GM19463 (cell line): ENCODE data around the gene RCOR3.

Source experiments
- ATAC-seq: cut with Tn5 transposase; IDR thresholded peaks from one replicate; pipeline ENCODE4 v1.9.1; 2021; ENCODE audit warnings: mild to moderate bottlenecking, moderate library complexity; ENCODE audit not compliant: unreplicated experiment

Gene RCOR3

DNA sequence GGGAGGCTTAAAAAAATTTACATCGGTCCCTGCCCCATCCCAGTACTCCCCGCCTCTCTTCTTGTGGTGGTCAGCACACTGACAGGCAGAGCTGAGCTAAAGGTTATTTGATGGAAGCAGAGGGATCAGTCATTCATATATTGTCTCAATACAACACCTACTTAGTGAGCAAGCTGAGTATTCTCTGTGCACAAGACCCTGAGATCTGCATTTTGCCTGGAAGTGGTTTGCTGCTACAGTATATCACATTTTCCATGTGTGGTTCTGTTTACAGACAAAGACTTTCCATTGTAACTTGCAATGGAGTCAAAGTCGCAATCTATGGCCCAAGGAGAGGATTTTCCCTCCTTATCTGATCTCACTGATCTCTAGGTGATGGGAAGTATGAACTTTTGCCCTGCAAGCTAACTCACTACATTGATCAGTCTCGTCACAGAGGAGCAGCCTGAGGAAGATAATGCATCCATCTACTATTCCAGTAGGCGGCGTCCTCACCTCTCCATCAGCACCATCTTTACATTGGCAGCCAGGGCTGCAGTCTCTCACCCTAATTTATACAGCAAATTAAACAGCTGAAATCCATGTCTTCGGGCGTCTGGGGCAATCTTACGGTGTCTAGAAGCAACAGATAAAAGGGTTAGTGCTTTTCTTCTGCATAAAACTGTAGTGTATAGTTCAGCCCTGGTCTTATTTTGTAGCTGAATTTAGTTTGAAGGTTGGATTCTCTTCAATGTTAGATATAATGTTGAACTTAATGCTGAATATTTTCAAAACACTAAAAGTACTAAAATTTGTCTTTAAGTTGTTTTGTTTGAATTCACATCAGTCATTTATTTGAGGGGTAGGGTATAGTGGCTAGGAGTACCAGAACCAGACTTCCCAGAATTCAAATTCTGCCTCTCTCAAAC is 64.2 kb downstream of the RCOR3 start:
- peak; percentile 49 for ATAC-seq

DNA sequence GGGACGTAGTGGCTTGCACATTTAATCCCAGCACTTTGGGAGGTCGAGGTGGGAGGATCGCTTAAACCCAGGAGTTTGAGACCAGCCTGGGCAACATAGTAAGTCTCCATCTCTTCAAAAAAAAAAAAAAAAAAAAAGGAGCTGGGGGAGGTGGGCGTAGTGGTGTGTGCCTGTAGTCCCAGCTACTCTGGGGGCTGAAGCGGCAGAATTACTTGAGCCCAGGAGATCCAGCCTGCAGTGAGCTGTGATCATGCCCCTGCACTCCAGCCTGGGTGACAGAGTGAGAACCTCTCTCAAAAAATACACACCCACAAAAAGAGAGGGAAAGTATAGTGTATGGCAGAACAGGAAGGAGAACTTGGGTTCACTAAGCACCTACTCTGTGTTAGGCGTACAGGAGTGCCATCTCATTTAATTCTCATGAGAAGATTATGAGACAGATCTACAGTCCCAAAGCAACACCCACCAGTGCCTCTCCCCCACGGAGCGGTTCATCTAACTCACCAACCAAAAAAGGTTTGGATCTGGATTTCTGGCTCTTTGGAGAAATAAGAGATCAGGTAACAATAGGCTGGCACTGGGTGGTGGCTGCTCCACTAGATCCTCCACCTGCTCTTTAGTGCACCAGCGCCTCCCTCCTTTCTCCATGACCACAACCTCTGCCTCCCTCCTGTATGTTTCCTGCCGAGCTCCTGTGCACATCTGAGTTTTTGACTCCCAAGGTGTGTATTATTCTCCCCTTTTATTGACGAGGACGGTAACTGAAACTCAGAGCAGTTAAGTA is 66.0 kb downstream of the RCOR3 start:
- ATAC-seq, result no peak

GRCh38 chr1:211326140-211326527 is 67.0 kb downstream of the RCOR3 start:
- no peak for ATAC-seq

GRCh38 chr1:211326528-211327345 is 67.6 kb downstream of the RCOR3 start, which contains the start of gene TRAF5:
Gene TRAF5, plus strand, starts transcription at chr1:211326833. Its CDS starts 26,407 bp downstream, at chr1:211353240.
- ATAC-seq, result peak; percentile 33

DNA sequence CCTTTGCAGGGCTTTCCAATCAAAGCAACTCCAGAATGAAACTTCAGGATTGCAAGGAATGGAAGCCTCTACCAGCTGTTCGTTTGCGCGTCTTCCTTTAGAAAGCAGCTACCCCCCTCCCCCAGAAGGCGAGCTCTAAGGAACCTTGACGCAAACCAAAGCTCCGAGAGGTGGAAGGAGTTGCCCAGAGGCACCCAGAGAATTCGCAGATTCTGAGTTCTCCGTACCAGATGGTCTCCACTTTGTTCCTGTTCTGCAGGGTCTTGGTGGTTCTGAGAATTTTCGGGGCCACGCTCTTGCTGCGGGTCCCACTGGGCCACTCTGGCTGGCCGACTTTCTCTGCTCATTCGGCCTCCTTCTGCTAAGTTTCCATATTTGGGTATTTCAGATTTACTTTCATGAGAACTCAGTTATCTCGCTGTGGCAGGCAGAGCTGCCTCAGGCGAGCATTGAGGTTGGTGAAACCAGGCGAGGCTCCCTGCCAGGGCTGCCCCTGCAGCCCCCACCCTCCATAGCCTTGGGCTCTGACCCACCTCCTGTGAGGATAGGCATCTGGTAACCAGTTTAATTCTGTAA is 68.3 kb downstream of the RCOR3 start:
- ATAC-seq, result peak; percentile 26

DNA sequence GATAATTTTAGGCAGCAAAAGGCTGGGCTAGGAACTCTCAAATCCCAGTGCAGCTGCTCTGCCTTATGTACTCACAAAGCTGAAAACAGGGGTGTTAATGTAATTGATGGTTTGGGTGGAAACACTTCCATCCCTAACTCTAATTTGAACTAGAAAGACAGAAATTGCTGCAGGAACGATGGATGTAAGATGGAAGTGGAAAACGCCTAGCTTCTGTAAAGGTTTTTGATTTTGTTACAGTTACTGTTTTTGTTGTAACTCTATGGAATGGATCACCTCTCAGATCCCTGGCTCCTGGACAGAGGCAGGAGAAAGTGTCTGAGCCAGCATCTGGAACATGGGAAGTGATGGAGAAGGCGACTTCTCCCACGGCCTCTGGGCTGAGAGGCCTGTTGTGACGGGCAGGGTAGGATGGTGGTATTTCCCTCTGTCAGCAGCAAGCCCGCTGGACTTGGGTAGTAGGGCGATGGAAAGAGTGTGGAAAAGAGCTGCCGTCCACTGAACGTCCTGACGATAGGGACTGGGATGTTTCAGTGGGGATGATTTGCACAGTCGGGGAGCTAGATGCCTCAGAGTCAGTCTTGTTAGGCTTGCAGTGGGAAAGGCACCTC is 69.0 kb downstream of the RCOR3 start:
- ATAC-seq, result no peak

DNA sequence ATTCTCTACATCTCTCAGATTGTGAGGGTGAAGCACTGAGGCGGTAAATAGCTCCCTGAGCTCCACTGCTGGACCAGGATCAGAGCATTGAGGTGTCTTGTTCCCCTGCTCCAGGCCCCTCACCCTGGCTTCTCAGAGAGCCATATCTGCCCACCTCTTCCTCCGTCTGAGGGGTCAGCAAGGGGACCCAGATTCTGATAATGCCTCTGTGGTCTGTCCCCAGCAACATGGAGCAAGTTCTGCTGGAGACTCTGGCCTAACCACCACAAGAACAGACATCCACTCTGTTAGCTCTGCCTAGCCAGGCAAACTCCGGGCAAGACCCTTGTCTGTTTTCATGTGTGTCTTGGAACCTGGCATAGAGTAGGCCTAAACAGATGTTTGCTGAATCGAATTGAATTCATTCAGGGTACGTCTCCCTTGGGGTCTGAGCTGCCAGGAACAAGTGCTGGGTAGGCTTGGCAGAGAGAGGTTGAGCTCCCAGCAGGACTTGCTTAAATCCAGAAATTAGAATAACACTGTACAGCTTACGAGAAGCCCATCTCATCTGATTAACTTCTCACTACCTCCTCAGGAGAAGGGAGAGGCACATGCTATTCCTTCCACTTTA is 69.8 kb downstream of the RCOR3 start:
- no peak for ATAC-seq

DNA sequence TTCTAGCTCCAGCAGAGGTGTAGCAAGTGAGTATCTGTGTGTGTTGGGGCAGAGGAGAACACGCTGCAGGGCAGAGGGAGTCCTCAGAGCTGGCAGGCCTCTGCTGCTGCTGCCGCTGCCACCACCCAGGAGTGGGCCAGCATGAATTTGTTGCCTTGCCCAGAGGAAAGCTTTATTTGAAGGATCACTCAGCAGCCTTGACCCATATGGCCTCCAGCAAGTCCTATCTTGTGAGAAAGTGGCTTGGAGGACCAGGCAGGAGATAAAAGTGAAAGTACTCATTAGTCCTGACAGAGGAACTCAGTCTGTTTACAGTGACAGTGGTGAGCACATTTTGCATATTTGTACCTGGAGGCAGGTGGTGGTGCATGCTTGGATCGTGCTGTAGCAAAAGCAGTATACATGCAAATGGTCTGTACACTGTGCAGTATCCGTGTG is 70.6 kb downstream of the RCOR3 start:
- ATAC-seq, result peak; percentile 40

GRCh38 chr1:211330282-211330936 is 71.2 kb downstream of the RCOR3 start:
- ATAC-seq, result no peak

DNA sequence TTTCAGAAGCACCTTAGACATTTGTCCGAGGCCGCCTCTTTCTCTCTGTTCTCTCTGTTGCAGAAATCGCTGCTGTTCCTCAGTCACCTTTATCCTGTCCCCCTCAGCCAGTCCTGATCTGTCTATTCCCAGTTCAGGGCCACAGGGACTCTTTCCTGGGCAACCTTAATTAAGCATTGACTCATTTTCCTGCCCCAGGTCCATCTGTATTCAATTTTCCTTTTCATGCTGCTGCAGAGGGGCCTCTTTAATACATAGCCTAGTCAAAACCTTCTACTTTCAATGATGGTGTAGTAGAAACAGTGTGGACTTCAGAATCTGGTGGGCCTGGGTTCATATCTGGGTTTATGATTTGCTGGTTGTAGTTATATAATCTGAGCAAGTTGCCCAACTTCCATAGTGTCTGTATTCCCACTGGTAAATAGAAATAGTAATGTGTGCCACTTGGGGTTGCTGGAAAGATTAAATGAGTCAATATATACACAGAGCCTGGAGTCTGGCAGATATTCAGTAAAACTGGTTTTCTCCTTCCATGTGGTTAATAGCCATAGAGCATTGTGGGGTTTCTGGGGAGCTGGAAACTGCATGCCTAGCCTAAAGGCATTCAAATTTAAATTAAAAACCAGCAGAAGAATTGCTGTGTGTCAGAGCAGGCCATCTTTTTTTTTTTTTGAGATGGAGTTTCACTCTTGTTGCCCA is 72.0 kb downstream of the RCOR3 start:
- no peak for ATAC-seq

DNA sequence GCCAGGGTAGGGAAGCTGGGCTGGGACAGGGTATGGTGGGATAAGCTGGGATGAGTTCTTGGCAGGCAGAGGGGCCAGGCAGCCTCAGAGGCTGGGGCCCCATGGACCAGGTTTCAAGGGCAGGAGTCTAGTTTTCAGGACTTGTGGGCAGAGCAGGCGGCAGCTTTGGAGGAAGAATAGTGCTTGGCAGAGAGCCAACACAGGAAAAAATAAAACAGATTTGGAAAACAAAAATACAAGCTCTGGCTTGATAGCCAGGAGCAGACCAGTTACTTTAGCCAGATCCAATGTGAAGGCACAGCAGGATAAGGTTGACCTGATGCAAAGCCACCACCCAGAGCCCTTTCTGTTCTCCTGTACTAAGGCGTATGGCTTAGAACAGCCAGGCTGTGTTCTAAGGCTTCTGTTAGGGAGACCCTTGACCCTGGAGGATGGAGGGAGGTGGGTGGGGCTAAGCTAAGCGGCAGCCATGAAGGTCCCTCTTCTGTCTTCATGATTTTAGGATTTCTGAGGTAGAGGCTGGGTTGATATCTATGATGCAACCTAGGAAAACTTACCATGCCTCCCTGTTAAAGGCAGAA is 73.0 kb downstream of the RCOR3 start:
- no peak for ATAC-seq

DNA sequence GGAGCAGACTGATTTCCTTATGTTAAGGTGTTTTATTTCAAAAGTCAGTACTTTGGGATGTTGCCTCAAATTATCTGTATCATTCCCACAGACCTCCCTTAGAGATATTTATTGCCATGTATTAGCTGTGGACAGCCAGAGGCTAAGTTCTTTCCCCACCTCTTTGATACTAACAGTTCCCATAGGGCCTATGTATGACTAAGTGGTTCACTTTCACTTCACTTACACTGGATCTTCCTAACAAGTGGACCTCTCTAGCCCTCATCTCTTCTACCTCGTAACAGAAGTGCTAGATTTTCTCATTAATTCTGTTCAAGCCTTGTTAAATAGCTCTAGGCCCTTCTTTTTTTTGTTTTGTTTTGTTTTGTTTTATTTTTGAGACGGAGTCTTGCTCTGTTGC is 73.7 kb downstream of the RCOR3 start:
- ATAC-seq, result no peak

- no peak for ATAC-seq
Observed at GRCh38 chr1:211333906-211334305, 74.7 kb downstream of the RCOR3 start.

DNA sequence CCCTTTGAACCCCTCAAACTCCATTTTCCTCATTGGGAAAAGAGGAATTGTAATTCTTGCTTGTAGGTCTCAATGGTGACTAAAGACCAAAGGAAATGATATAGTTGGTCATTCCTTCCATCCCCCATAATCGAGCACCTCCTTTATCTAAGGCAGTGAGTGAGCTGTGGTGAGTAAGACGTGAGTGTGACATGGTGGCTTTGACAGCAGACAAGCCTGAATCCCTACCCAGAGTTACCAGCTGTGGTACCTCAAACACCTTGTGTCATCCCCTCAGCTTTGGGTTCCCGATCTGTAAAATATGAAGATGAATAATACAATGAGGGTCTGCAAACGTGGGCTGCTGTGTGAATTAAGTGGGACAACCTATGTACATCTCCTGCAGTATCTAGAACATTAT is 75.8 kb downstream of the RCOR3 start:
- ATAC-seq, result no peak

DNA sequence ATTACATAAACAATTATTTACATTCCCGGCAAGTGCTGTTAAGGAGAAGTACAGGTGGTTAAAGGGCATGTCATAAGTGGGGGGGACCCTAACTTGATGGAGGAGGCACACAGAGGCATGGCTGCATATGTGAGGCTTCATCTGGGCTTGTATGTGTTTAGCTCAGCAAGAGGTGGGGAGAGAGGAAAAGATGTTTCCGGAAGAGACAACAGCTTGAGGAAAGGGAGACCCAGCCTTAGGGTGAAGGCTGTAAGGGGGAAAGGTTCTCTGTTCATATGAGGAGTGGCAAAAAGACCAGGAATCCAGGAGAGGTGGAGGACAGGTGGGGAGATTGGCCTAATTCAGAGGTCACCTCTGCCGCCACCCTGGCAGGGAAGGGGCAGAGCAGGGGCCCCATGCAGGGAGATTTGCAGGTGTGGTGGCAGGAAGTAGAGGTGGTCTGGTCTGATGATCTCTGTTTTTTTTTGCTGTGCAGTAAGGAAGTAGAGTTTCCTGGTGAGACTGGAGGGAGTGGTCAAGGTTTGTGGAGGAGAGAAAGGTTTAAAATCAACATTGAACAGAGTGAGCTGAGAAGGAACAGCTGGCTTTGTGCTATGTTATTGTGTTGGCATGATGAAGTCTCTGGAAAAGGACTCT is 76.5 kb downstream of the RCOR3 start:
- ATAC-seq, result peak; percentile 78

DNA sequence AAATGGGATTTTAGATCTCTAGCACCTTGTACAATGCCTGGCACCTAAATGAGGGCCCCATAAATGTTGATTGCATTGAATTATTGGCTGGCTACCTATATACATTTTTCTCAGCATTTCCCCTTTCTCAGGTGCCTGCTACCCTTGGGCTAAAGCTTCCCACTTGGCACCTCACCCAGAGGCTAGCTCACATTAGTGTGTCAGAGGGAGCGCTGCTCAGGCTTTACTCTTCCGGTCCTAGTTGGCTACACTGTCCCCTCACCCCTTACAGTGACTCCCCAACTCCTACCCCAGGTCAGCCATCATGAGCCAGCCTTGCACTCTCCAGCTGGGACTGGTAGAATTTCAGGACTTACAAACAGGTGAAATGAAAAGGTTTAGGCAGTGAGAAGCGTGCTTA is 77.0 kb downstream of the RCOR3 start:
- no peak for ATAC-seq

GRCh38 chr1:211336775-211337174 is 77.6 kb downstream of the RCOR3 start:
- ATAC-seq, result no peak
